ENCODE measurements around the gene RAB11A. TPM values are rescaled to one million over a fixed set of nuclear protein-coding genes. Genes with fewer than 3 reads are reported as not detected.

The RAB11A gene
- total and polyA plus RNA-seq, 2 donors (not counting 1 experiment from before 2014, with no cell fraction given), result 83.2 to 126 TPM

- Histone ChIP-seq H3K4me3 (ENCODE audit: control extremely low read depth in 1 of 5, extremely low read depth in 1 of 5, insufficient read depth in 1 of 5, low read depth in 2 of 5, low read length in 4 of 5) (no peak overlapping the region), H3K79me2 (ENCODE audit: control insufficient read depth, insufficient read depth, low read length) (no peaks in the 10 kb centered on the region), H3K27me3 (replicated peaks in 1 of 4; ENCODE audit: control extremely low read depth in 1 of 4, control insufficient read depth in 3 of 4, insufficient read depth in 4 of 4, low read length in 3 of 4) (no peaks in the 10 kb centered on the region), H3K4me1 (ENCODE audit: control insufficient read depth in 2 of 2, insufficient read depth in 2 of 2, low read length in 2 of 2) (peaks cover 0 to 3% of the 10 kb centered on the region in 2 donors), H3K4me2 (replicated peaks; ENCODE audit: low read depth, low read length, poor library complexity, severe bottlenecking) (no peak overlapping the region), H4K20me1 (ENCODE audit: control insufficient read depth, insufficient read depth, low read length, poor library complexity, severe bottlenecking) (no peaks in the 10 kb centered on the region), H3K9ac (ENCODE audit: low read length) (no peak overlapping the region), H3K9me3 (ENCODE audit: control extremely low read depth in 1 of 3, control insufficient read depth in 2 of 3, insufficient read depth in 1 of 3, low read length in 2 of 3) (no peaks in the 10 kb centered on the region), H3K36me3 (replicated peaks in 1 of 2; ENCODE audit: control extremely low read depth in 1 of 2, control insufficient read depth in 1 of 2, extremely low read depth in 1 of 2, insufficient read depth in 2 of 2, low read length in 1 of 2) (no peaks in the 10 kb centered on the region), H2AFZ (ENCODE audit: insufficient read depth, low read depth, low read length, poor library complexity, severe bottlenecking) (peak overlapping the region; percentile 11), H3K27ac (ENCODE audit: low read length in 2 of 2) (no peak overlapping the region)
- CTCF ChIA-PET, result interaction anchor here (0.7 to 5.7 kb wide), 12 partner anchors 10 to 259 kb away, joined by 3 to 45 read pairs (median 4); partner anchors contain the start of gene RAB11A
- ATAC-seq (ENCODE audit: low read depth), result no peak
- WGBS (ENCODE audit: insufficient coverage), result 66% methylated on average over 4 of the region's 5 CpGs
- Mint-ChIP-seq H3K4me1 (peaks cover 15% of the 10 kb centered on the region), H3K27me3 (no peaks in the 10 kb centered on the region), H3K27ac (no peak overlapping the region), H3K9me3 (ENCODE audit: insufficient read depth) (no peaks in the 10 kb centered on the region), H3K4me3 (no peak overlapping the region)
- no peak for DNase-seq
- POLR2A ChIA-PET, result interaction anchor here (1.2 kb wide), 1 partner anchor 12 kb away, joined by 4 read pairs; the partner anchor contains the start of gene RAB11A
- intact Hi-C loops (cut with micrococcal nuclease), result loop anchor here (1.0 to 5.0 kb wide), 2 partner anchors 36 to 220 kb away; no protein-coding TSS in a partner anchor
- TF ChIP-seq CTCF (IDR thresholded peaks at IDR 0.05) (no peak), EZH2 (IDR thresholded peaks at IDR 0.05; ENCODE audit: borderline replicate concordance, insufficient read depth, low read depth, low read length, poor library complexity, severe bottlenecking) (no peak)
Measured at GRCh38 chr15:65857718-65858402, 11.4 kb upstream of the RAB11A start.

GRCh38 chr15:65862682-65863081 is 6.6 kb upstream of the RAB11A start:
- CTCF ChIA-PET, result interaction anchor here (0.5 to 1.6 kb wide), 6 partner anchors 30 to 700 kb away, joined by 3 to 4 read pairs (median 3); no protein-coding TSS in a partner anchor
- peak; percentile 61 for DNase-seq
- Mint-ChIP-seq H3K27me3 (no peaks in the 10 kb centered on the region), H3K4me1 (peaks cover 9% of the 10 kb centered on the region), H3K9me3 (ENCODE audit: insufficient read depth) (no peaks in the 10 kb centered on the region), H3K27ac (peak overlapping the region; percentile 16), H3K4me3 (no peak overlapping the region)
- no peaks in the 10 kb centered on the region for H3K36me3 ChIP-seq (replicated peaks in 1 of 2; ENCODE audit: control extremely low read depth in 1 of 2, control insufficient read depth in 1 of 2, extremely low read depth in 1 of 2, insufficient read depth in 2 of 2, low read length in 1 of 2)
- H3K9me3 ChIP-seq (ENCODE audit: control extremely low read depth in 1 of 3, control insufficient read depth in 2 of 3, insufficient read depth in 1 of 3, low read length in 2 of 3), result no peaks in the 10 kb centered on the region
- H3K4me3 ChIP-seq (ENCODE audit: control extremely low read depth in 1 of 5, extremely low read depth in 1 of 5, insufficient read depth in 1 of 5, low read depth in 2 of 5, low read length in 4 of 5), result no peak overlapping the region
- no peaks in the 10 kb centered on the region for H4K20me1 ChIP-seq (ENCODE audit: control insufficient read depth, insufficient read depth, low read length, poor library complexity, severe bottlenecking)
- ATAC-seq (ENCODE audit: low read depth), result peak; percentile 90
- peak overlapping the region; percentile 3 for H3K4me2 ChIP-seq (replicated peaks; ENCODE audit: low read depth, low read length, poor library complexity, severe bottlenecking)
- peaks cover 0 to 9% of the 10 kb centered on the region in 2 donors for H3K4me1 ChIP-seq (ENCODE audit: control insufficient read depth in 2 of 2, insufficient read depth in 2 of 2, low read length in 2 of 2)
- H2AFZ ChIP-seq (ENCODE audit: insufficient read depth, low read depth, low read length, poor library complexity, severe bottlenecking), result peak overlapping the region; percentile 32
- H3K27me3 ChIP-seq (replicated peaks in 1 of 4; ENCODE audit: control extremely low read depth in 1 of 4, control insufficient read depth in 3 of 4, insufficient read depth in 4 of 4, low read length in 3 of 4), result no peaks in the 10 kb centered on the region
- WGBS (ENCODE audit: insufficient coverage), result 17% methylated on average over 1 of the region's 1 CpG
- TF ChIP-seq EZH2 (IDR thresholded peaks at IDR 0.05; ENCODE audit: borderline replicate concordance, insufficient read depth, low read depth, low read length, poor library complexity, severe bottlenecking) (no peak), CTCF (IDR thresholded peaks at IDR 0.05) (peak; percentile 58)
- H3K9ac ChIP-seq (ENCODE audit: low read length), result no peak overlapping the region
- no peaks in the 10 kb centered on the region for H3K79me2 ChIP-seq (ENCODE audit: control insufficient read depth, insufficient read depth, low read length)
- POLR2A ChIA-PET, result no interaction called here
- H3K27ac ChIP-seq (ENCODE audit: low read length in 2 of 2), result no peak overlapping the region
- intact Hi-C loops (cut with micrococcal nuclease), result no loop called here
